GM12891 (cell line): Measurements from ENCODE around the gene SPDYE18.
"Not testable (repeated sequence)": the region's sequence is repeated elsewhere in the genome, so short reads cannot be mapped to it uniquely, and the experiment has no call there.

ENCODE experiments used
- POLR2A ChIP-seq: IDR thresholded peaks from 2 replicates; pipeline ENCODE4 v1.6.1; 2011; ENCODE audit warnings: low read depth, low read length, control low read depth
- POLR2AphosphoS5 ChIP-seq: IDR thresholded peaks from 2 replicates; pipeline ENCODE4 v1.6.1; 2011; ENCODE audit warnings: low read depth, low read length, control low read depth

DNA sequence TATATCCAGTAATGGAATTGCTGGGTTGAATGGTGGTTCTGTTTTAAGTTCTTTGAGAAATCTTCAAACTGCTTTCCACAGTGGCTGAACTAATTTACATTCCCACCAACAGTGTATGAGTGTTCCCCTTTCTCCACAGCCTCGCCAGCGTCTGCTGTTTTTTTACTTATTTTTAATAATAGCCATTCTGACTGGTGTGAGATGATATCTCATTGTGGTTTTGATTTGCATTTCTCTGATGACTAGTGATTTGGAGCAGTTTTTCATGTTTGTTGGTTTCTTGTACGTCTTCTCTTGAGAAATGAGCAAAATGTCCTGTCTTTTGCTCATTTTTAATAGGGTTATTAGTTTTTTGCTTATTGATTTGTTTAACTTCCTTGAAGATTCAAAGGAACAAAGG, 38.1 kb upstream of the SPDYE18 start:
- not testable (repeated sequence) for TF ChIP-seq POLR2A, POLR2AphosphoS5
